Activated CD4-positive, alpha-beta T cell treated with anti-CD3 and anti-CD28 coated beads, Interleukin-2, amount 50 U/mL, for 48 hours (primary cell): ENCODE data around the gene SFMBT2.
"Not testable (repeated sequence)": the region's sequence is repeated elsewhere in the genome, so short reads cannot be mapped to it uniquely, and the experiment has no call there.

Experiments used
- DNase-seq, 2 experiments: peaks; one replicate each; pipeline ENCODE4 v3.0.0-alpha.2; 2020

SFMBT2 gene

GRCh38 chr10:7209458-7209857, 201.4 kb downstream of the SFMBT2 start:
- no peak for DNase-seq

GRCh38 chr10:7206412-7207100, 204.3 kb downstream of the SFMBT2 start:
- DNase-seq = no peak

DNA sequence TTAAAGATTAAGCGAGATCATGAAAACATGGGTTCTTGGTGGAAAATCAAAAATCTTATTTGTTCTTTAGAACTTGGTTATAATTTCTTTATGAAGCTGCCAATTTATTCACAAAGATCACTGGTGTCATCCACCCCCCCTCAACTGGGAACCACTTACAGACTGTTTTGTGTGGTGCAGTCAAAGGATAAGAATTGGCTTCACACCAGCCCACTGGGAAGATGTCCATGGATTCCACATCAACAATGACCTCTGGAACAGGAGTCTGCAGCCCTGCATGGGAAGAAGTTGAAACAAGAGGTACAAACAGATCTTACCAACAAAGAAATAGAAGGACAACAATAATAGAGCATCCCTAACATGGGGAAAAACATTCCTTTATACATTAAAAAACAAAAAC, 205.2 kb downstream of the SFMBT2 start:
- no peak for DNase-seq

GRCh38 chr10:7202793-7203355, 208.0 kb downstream of the SFMBT2 start:
- no peak for DNase-seq

- no peak for DNase-seq
Observed at GRCh38 chr10:7199152-7199760, 211.6 kb downstream of the SFMBT2 start.

DNA sequence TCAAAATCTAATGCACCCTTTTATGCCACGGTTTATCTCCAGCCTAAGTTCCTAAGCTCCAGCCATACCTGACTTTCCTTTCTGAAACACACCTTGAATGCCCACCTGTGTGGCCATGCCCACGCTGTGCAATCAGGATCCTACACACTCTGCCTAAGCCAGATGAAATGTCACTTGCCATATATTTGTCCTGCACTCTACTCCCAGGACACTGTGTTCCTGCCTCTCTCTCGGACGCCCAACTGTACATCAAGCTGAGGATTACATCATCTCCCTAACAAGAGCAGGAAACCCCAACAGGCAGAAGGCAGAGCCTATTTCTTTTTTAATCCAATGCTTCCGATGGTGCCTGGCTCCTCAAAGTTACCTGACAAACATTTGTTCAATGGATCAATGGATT, 214.6 kb downstream of the SFMBT2 start:
- DNase-seq = no peak

DNA sequence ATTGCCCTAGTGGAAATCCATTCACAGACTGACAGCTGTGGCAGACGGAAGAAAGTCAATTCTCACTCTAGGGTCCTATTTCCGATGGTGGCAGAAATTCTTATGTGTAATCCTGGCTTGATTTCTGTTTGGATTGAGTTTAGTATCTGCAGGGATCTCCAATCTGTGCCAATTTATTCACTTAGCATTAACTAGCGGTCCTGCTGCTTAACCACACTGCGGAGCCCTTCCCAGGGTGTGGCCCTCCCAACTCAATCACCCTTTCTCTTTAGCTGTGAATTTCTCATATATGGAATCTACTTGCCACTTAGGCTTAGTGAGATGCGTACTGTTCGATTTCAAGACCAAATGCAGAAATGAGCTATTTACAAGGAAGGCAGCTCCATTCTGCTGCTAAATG, 215.7 kb downstream of the SFMBT2 start:
- DNase-seq = no peak

DNA sequence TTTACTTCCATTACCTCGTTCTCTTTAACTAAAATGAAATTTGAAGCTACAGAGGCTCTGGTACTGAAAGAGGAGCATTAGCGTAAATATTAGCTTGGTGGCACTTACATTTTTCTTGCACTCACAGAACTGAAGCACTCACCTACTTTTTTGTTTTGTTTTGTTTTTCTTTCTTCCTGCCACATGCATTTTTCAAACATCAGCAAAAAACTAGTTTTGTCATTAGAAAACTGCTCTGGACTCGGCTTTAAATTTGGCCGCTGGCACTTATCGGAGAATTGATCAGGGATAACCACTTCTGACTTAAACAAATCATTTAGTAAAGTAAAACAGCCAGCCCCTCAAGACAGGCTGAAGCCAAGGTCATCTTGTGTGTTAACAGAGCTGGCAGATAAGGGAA, 216.3 kb downstream of the SFMBT2 start:
- no peak for DNase-seq

DNA sequence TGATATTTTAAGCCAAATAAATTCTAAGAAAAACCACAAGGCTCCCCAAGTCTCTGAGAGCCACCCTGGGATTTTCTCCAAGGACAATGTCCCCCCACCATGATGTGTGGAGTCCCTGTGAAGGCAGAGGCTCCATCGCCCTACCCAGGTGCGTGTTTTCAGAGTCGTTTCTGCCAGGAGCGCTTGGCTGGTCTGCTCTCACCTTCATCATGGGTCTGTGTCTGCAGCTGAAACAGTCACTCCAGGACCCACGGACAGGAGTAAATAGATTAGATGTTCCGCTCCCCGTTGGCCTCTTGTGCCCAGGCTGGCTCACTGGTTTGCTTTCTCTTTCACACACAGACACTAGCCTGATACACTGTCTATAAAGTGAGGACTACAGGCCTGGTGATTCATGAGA, 217.5 kb downstream of the SFMBT2 start:
- DNase-seq = peak; percentile 43 to 59

DNA sequence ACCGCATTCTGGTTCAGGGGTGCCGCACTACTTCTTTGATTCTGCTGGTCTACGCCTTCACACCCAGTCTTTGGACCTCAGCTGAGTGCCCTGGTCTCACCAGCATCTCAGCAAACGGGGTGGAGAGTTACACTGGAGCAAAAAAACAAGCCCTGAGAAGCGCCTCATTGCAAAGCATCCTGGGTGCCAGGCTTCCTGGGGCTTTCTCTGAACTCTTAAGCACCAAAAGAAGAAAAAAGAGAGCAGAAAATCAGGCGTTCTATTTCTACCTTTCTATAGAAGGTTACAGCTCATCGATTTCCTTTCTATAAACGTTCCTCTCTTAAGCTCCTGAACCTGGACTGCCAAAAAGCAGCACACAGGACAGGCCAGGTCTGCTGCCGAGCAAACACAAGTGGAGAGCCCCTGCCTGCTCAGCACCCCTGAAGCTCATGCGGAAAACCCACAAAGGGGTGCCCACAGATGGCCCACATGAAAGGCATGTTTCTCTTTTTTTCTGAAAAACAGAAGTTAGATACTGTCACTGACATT, 217.9 kb downstream of the SFMBT2 start:
- DNase-seq = peak; percentile 53 to 67

- no peak for DNase-seq
Observed at GRCh38 chr10:7192061-7192460, 218.8 kb downstream of the SFMBT2 start.

DNA sequence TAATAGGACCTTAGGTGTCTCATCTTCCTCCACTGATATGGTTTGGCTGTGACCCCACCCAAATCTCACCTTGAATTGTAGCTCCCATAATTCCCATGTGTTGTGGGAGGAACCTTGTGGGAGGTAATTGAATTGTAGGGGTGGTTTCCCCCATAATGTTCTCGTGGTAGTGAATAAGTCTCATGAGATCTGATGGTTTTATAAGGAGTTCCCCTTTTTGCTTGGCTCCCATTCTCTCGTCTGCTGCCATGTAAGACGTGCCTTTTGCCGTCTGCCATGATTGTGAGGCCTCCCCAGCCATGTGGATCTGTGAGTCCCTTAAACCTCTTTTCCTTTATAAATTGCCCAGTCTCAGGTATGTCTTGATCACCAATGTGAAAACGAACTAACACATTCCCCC, 220.1 kb downstream of the SFMBT2 start:
- DNase-seq = not testable (repeated sequence)

DNA sequence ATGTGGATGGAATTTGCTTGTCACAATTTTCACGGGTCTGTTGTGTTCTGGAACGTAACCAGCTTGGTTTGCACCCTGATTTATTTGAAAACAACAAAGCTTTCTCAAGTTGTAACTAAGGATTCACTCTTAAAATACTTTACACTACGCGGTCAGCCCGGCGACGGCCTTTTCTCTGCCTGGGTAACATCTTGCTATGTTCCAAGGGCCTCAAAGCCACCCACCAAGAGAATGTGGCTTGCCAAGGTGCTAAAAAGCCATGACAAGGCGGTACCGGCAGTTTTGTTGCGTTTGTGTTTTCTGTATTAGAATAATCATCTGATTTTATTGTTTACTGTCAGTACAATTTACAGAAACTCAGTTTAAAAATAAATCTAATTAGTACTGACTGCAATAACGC, 220.9 kb downstream of the SFMBT2 start:
- DNase-seq = no peak

GRCh38 chr10:7188456-7189050, 222.3 kb downstream of the SFMBT2 start:
- DNase-seq = no peak

DNA sequence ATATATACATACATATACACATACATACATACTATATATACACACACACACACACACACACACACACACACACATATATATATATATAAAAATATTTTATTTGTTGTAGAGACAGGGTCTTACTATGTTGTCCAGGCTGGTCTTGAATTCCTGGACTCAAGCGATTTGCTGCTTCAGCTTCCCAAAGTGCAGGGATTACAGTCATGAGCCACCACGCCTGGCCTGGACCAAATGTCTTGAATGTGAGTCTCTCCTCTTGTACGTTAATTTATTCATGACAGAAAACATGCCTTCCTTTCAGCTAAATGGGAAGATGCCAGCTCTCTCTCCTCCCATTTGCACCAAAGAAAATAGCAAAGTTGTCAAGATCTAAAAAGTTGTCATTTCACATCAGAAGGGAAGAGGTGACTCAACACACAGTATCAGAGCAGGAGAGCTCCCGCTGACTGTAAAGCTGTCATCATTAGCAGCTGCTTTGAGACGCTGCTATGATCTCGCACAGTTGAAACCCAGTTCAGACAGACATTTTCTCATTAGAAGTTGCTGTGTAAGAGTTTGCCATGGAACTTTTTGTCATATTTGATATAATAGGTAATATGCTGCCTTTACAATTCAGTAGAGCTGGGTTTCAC, 224.3 kb downstream of the SFMBT2 start:
- no peak for DNase-seq

- DNase-seq = no peak
Observed at GRCh38 chr10:7185367-7185690, 225.5 kb downstream of the SFMBT2 start.

- DNase-seq = no peak
Observed at GRCh38 chr10:7184660-7185366, 226.0 kb downstream of the SFMBT2 start.

DNA sequence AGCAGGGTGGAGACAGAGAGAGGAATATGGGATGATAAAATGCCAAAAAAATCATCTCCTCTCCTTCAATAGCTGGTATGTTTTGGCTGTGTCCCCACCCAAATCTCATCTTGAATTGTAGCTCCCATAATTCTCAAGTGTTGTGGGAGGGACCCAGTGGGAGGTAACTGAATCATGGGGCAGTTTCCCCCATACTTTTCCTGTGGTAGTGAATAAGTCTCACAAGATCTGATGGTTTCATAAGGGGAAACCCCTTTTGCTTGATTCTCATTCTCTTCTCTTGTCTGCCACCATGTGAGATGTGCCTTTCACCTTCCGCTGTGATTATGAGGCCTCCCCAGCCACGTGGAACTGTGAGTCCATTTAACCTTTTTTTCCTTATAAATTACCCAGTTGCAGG, 226.7 kb downstream of the SFMBT2 start:
- DNase-seq = not testable (repeated sequence)

- DNase-seq = not testable (repeated sequence)
Observed at GRCh38 chr10:7182327-7182726, 228.5 kb downstream of the SFMBT2 start.

GRCh38 chr10:7181420-7181819, 229.4 kb downstream of the SFMBT2 start:
- no peak for DNase-seq

- no peak for DNase-seq
Observed at GRCh38 chr10:7179536-7179935, 231.3 kb downstream of the SFMBT2 start.

GRCh38 chr10:7173948-7174347, 236.9 kb downstream of the SFMBT2 start:
- no peak for DNase-seq

DNA sequence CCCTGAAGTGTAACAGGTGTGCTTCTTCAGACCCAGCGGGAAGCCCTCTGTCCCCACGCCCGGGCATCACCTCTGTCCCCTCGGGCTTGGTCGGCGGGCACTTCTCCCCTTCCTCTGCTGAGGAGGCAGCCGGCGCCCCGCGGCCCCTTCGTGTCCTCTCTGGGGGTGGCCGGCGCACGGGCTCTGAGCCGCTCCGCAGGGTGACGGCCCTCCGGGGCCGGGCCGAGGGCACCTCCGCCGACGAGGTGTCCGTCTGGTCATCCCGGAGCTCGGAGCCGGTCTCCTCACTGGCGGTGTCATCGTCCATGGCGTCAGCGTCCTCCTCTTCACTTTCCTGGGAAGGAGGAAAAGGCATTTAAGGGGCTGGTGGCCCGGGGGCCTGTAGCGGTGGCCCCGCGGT, 239.0 kb downstream of the SFMBT2 start:
- DNase-seq = no peak
